Measurements from ENCODE around the gene RALGAPA2. TPM values are rescaled to one million over a fixed set of nuclear protein-coding genes. Genes with fewer than 3 reads are reported as not detected.
A peak's percentile ranks its signal among the peaks of the same experiment; 100 is the strongest.

RALGAPA2 gene
- total RNA-seq, 1 experiment from 2014 or later, result 9.8 TPM

DNA sequence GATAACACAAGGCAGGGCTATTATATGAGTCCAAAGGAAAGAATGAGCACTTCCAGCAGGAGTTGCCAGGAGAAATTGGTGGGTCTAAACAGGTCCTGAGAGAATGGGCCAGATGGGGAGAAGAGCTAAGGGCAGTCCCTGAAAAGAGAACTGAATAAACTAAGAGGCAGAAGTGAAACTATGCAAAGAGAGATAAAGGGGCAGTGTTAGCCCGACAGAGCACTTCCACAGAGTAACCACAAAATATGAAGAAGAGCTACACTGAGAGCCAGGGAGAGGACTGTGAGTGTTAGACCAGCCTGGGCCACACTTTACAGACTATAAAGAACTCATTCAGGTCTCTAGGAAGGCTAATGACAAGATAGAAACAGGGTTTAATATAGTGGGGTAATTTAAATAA, 43.8 kb downstream of the RALGAPA2 start:
- Mint-ChIP-seq H3K9me3 (ENCODE audit: unreplicated experiment) (no peaks in the 10 kb centered on the region), H3K27ac (ENCODE audit: low read depth, unreplicated experiment) (no peak overlapping the region), H3K36me3 (ENCODE audit: insufficient read depth, unreplicated experiment) (no peaks in the 10 kb centered on the region), H3K4me1 (ENCODE audit: insufficient read depth, unreplicated experiment) (no peaks in the 10 kb centered on the region), H3K27me3 (ENCODE audit: insufficient read depth, unreplicated experiment) (no peaks in the 10 kb centered on the region), H3K4me3 (ENCODE audit: unreplicated experiment) (no peak overlapping the region)
- no peak for DNase-seq (ENCODE audit: unreplicated experiment)
- POLR2A ChIA-PET, result no interaction called here
- no TSS peak for BruUV-seq (replicated peaks)
- intact Hi-C loops (cut with micrococcal nuclease), result no loop called here
- CTCF ChIA-PET, result interaction anchor here (1.0 to 15.6 kb wide), 4 partner anchors 10 to 168 kb away, joined by 3 to 373 read pairs (median 10); no protein-coding TSS in a partner anchor
- TF ChIP-seq, protein P1, sequence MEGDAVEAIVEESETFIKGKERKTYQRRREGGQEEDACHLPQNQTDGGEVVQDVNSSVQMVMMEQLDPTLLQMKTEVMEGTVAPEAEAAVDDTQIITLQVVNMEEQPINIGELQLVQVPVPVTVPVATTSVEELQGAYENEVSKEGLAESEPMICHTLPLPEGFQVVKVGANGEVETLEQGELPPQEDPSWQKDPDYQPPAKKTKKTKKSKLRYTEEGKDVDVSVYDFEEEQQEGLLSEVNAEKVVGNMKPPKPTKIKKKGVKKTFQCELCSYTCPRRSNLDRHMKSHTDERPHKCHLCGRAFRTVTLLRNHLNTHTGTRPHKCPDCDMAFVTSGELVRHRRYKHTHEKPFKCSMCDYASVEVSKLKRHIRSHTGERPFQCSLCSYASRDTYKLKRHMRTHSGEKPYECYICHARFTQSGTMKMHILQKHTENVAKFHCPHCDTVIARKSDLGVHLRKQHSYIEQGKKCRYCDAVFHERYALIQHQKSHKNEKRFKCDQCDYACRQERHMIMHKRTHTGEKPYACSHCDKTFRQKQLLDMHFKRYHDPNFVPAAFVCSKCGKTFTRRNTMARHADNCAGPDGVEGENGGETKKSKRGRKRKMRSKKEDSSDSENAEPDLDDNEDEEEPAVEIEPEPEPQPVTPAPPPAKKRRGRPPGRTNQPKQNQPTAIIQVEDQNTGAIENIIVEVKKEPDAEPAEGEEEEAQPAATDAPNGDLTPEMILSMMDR (IDR thresholded peaks at IDR 0.05; ENCODE audit: unreplicated experiment), result no peak

DNA sequence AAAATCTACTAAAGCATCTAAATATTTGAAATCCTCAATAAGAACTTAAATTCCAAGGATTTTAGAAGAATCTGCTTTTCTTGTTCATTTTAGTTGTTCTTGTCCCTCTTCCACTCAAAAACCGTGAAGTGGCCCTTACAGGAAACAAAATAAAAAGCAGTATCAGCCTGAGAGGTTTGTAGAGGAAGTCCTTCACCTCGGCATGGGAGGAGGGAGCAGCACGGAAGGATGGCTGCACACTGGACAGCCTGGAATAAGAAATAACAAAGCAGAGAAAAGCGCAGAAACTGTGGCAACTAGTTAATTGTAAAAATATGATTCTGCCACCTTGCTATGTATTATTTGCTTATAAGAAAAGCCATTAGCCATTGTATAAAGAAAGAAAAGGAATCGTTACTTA, 46.1 kb downstream of the RALGAPA2 start:
- intact Hi-C loops (cut with micrococcal nuclease), result no loop called here
- no peak for DNase-seq (ENCODE audit: unreplicated experiment)
- Mint-ChIP-seq H3K4me3 (ENCODE audit: unreplicated experiment) (no peak overlapping the region), H3K9me3 (ENCODE audit: unreplicated experiment) (no peaks in the 10 kb centered on the region), H3K27ac (ENCODE audit: low read depth, unreplicated experiment) (no peak overlapping the region), H3K27me3 (ENCODE audit: insufficient read depth, unreplicated experiment) (no peaks in the 10 kb centered on the region), H3K4me1 (ENCODE audit: insufficient read depth, unreplicated experiment) (no peaks in the 10 kb centered on the region), H3K36me3 (ENCODE audit: insufficient read depth, unreplicated experiment) (peaks cover 3% of the 10 kb centered on the region)
- no TSS peak for BruUV-seq (replicated peaks)
- CTCF ChIA-PET, result interaction anchor here (0.6 to 15.6 kb wide), 13 partner anchors 9 to 1032 kb away, joined by 3 to 373 read pairs (median 5); no protein-coding TSS in a partner anchor
- TF ChIP-seq, protein P1 (IDR thresholded peaks at IDR 0.05; ENCODE audit: unreplicated experiment), result no peak
- POLR2A ChIA-PET, result interaction anchor here (0.6 to 3.1 kb wide), 6 partner anchors 10 to 1798 kb away, joined by 3 to 15 read pairs (median 3); no protein-coding TSS in a partner anchor

DNA sequence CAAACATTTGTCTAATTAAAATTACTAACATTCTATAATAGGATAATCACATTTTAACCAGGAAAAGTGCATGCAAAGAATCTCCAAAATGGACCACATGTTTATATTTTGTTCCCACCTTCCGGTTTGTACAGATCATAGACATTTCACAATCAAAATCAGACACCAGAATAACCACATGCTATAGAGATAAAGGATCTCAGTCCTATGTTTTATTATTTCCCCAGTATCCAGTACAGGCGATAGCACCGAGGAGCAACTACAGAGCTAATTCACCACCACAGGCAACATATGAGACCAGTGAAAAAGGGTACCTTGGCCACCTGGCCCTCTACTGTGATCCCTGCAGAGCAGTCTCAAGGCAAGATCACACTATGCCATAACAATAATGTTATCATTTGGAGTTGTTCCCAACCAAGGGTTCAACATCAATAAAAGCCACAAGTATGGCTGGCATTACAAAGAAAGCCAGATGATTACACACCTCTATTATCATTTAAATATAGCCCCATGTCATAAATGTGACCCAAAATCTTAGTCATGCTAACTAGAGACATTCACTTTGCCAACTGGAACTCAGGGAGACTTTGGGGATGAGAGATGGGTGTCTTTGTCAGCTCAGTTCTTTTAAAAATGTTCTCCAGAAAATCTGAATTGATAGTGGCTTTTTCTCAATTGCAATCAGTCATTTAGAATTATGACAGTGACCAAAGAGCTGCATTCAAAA, 46.7 kb downstream of the RALGAPA2 start:
- CTCF ChIA-PET, result interaction anchor here (0.6 to 15.6 kb wide), 41 partner anchors 10 to 973 kb away, joined by 3 to 373 read pairs (median 4); partner anchors contain the start of gene KIZ
- intact Hi-C loops (cut with micrococcal nuclease), result loop anchor here (1.0 kb wide), 1 partner anchor 160 kb away; no protein-coding TSS in a partner anchor
- TF ChIP-seq, protein P1 (IDR thresholded peaks at IDR 0.05; ENCODE audit: unreplicated experiment), result no peak
- no peaks in the 10 kb centered on the region for H3K9me3 Mint-ChIP-seq (ENCODE audit: unreplicated experiment)
- peaks cover 6% of the 10 kb centered on the region for H3K36me3 Mint-ChIP-seq (ENCODE audit: insufficient read depth, unreplicated experiment)
- H3K27me3 Mint-ChIP-seq (ENCODE audit: insufficient read depth, unreplicated experiment), result no peaks in the 10 kb centered on the region
- no peak overlapping the region for H3K27ac Mint-ChIP-seq (ENCODE audit: low read depth, unreplicated experiment)
- BruUV-seq (replicated peaks), result no TSS peak
- H3K4me1 Mint-ChIP-seq (ENCODE audit: insufficient read depth, unreplicated experiment), result no peaks in the 10 kb centered on the region
- POLR2A ChIA-PET, result interaction anchor here (0.8 to 3.1 kb wide), 5 partner anchors 11 to 159 kb away, joined by 3 to 15 read pairs (median 3); no protein-coding TSS in a partner anchor
- H3K4me3 Mint-ChIP-seq (ENCODE audit: unreplicated experiment), result no peak overlapping the region
- DNase-seq (ENCODE audit: unreplicated experiment), result no peak

DNA sequence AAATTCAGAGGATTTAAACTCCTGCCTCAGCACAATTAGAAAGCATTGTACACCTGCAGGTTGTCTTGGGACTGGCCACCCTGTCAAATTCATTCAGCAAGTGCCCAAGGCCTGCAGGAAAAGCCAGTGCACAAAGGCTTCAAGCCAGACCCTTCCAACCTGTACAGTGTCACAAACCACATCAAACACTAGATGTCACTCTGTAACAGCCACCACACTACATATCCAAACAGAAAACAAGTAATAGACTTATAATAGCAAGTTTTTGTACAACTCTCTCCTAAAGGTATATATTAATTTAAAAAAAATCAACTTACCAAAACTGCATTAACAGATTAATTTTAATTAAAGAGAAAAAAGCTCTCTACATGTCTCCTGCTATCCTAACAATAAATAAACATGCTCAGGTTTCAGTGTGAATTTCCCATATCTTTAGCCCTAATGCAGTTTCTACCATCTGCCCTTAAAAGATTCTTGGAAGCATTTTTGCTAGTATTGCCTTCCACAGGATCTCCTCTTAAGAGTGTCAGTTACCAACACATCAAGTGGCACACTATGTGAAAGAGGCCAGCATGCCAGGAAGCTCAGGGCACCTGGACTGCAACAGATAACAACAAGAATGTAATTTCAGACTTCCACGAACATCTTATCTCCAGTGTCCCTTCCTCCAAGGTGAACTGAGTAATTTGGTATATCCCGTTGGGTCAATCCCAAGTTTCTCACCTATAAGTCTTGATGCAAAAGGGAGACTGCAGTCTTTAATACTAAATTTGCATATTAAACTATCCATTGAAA, 47.5 kb downstream of the RALGAPA2 start:
- BruUV-seq (replicated peaks), result no TSS peak
- ChIA-PET CTCF (interaction anchor here (0.6 to 15.6 kb wide), 40 partner anchors 9 to 972 kb away, joined by 3 to 373 read pairs (median 4); partner anchors contain the start of gene KIZ), POLR2A (interaction anchor here (0.8 to 3.1 kb wide), 3 partner anchors 46 to 160 kb away, joined by 3 to 15 read pairs (median 3); no protein-coding TSS in a partner anchor)
- no peak overlapping the region for H3K4me3 Mint-ChIP-seq (ENCODE audit: unreplicated experiment)
- no peaks in the 10 kb centered on the region for H3K27me3 Mint-ChIP-seq (ENCODE audit: insufficient read depth, unreplicated experiment)
- TF ChIP-seq, protein P1 (IDR thresholded peaks at IDR 0.05; ENCODE audit: unreplicated experiment), result peak; percentile 75
- no peaks in the 10 kb centered on the region for H3K9me3 Mint-ChIP-seq (ENCODE audit: unreplicated experiment)
- peaks cover 6% of the 10 kb centered on the region for H3K36me3 Mint-ChIP-seq (ENCODE audit: insufficient read depth, unreplicated experiment)
- no peak overlapping the region for H3K27ac Mint-ChIP-seq (ENCODE audit: low read depth, unreplicated experiment)
- peak; percentile 51 for DNase-seq (ENCODE audit: unreplicated experiment)
- intact Hi-C loops (cut with micrococcal nuclease), result loop anchor here (1.0 kb wide), 1 partner anchor 160 kb away; no protein-coding TSS in a partner anchor
- no peaks in the 10 kb centered on the region for H3K4me1 Mint-ChIP-seq (ENCODE audit: insufficient read depth, unreplicated experiment)

Measured in MCF 10A (cell line).